PFSK-1 (cell line): Measurements from ENCODE around the gene C16orf74.

Experiments
- REST ChIP-seq, 2 experiments: IDR thresholded peaks; 2 replicates each; pipeline versions ENCODE4 v1.6.1 to v1.8.0; 2011 to 2012; ENCODE audit warnings: low read depth in 2 of 2, low read length in 2 of 2, control low read depth in 1 of 2, inconsistent platforms in 1 of 2, mild to moderate bottlenecking in 1 of 2, moderate library complexity in 1 of 2; ENCODE audit not compliant: insufficient read depth in 1 of 2
- SIN3A ChIP-seq: IDR thresholded peaks from 2 replicates; pipeline ENCODE4 v1.6.1; 2012; ENCODE audit warnings: mild to moderate bottlenecking, low read length, moderate library complexity, borderline replicate concordance; ENCODE audit not compliant: insufficient read depth
- TAF1 ChIP-seq: IDR thresholded peaks from 2 replicates; pipeline ENCODE4 v1.6.1; 2012; ENCODE audit warnings: low read length, control low read depth, borderline replicate concordance; ENCODE audit not compliant: insufficient read depth

- TF ChIP-seq REST (IDR thresholded peaks at IDR 0.05; ENCODE audit: insufficient read depth in 1 of 2, low read depth in 2 of 2, low read length in 2 of 2) (no peak), TAF1 (no peak), SIN3A (no peak)
Measured at GRCh38 chr16:85707528-85708095, 43.3 kb downstream of the C16orf74 start.
